ENCODE data around the gene ANK2. TPM values are rescaled to one million over a fixed set of nuclear protein-coding genes. Genes with fewer than 3 reads are reported as not detected.

Gene ANK2
- total RNA-seq, 1 donor from 2014 or later = 4.5 TPM

DNA sequence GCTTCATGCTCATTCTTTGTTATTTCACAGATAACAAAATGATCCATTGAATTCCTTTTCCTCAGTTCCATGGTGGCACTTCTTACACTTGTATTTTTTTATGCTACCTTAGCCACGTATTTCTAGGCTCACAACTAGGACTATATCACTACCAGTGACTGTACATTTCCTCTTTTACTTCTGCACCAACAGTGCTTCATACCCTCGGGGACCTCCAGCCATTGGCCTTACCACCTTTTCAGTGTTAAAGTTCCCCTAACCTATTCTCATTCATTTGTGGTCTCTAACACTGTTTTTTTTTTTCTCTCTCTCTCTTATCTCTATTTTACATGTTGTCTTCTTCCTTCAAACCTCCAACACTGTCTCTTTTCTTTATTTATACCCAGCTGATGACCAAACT, 315.9 kb downstream of the ANK2 start:
- Mint-ChIP-seq H3K27ac (no peak overlapping the region), H3K9me3 (no peaks in the 10 kb centered on the region), H3K4me1 (no peaks in the 10 kb centered on the region), H3K36me3 (ENCODE audit: low read depth) (no peaks in the 10 kb centered on the region), H3K4me3 (no peak overlapping the region), H3K27me3 (no peaks in the 10 kb centered on the region)
- TF ChIP-seq, protein P1, sequence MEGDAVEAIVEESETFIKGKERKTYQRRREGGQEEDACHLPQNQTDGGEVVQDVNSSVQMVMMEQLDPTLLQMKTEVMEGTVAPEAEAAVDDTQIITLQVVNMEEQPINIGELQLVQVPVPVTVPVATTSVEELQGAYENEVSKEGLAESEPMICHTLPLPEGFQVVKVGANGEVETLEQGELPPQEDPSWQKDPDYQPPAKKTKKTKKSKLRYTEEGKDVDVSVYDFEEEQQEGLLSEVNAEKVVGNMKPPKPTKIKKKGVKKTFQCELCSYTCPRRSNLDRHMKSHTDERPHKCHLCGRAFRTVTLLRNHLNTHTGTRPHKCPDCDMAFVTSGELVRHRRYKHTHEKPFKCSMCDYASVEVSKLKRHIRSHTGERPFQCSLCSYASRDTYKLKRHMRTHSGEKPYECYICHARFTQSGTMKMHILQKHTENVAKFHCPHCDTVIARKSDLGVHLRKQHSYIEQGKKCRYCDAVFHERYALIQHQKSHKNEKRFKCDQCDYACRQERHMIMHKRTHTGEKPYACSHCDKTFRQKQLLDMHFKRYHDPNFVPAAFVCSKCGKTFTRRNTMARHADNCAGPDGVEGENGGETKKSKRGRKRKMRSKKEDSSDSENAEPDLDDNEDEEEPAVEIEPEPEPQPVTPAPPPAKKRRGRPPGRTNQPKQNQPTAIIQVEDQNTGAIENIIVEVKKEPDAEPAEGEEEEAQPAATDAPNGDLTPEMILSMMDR (IDR thresholded peaks at IDR 0.05) = no peak
- POLR2A ChIA-PET = no interaction called here
- DNase-seq (no peak), ATAC-seq (ENCODE audit: low read depth) (no peak)
- CTCF ChIA-PET = no interaction called here
- intact Hi-C loops (cut with micrococcal nuclease) = no loop called here

DNA sequence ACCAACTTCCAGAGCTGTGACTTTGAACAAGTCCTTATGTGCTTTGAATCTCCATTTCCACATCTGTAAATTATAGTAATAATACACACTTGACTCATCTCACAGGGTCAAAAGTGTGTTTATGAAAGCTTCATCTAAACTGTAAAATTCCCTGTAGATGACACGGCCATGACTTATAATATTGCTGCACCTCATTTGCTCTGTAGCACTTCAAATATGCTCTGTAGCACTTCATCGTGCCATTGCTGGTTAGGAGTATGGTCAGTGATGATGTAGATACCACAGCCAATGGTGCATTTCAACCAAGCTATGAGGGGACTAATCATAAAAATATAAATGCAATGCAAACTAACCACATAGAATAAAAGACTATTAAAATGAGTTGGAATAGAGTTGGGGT, 318.6 kb downstream of the ANK2 start:
- CTCF ChIA-PET = no interaction called here
- ATAC-seq (ENCODE audit: low read depth) (no peak), DNase-seq (no peak)
- Mint-ChIP-seq H3K9me3 (no peaks in the 10 kb centered on the region), H3K4me3 (no peak overlapping the region), H3K4me1 (no peaks in the 10 kb centered on the region), H3K36me3 (ENCODE audit: low read depth) (no peaks in the 10 kb centered on the region), H3K27ac (no peak overlapping the region), H3K27me3 (no peaks in the 10 kb centered on the region)
- POLR2A ChIA-PET = no interaction called here
- TF ChIP-seq, protein P1 (IDR thresholded peaks at IDR 0.05) = no peak
- intact Hi-C loops (cut with micrococcal nuclease) = no loop called here

DNA sequence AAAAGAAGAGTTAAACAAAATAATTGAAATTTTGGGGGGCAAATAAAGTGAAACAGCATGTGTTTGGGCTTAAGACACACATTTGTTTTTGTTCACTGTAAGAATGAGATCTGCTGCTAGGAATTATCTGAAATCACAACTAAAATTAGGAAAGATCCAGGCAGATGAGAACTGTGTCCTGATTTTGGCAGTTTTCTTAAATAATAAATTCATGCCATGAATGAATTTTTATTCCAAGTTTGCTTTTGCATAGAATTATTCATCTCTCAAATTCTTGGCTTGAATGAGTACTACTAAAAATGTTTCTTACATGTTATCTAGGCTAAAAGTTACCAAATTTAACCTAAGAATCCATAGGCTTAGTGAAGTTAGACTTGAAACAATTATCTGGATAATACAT, 321.7 kb downstream of the ANK2 start:
- POLR2A ChIA-PET = no interaction called here
- Mint-ChIP-seq H3K36me3 (ENCODE audit: low read depth) (no peaks in the 10 kb centered on the region), H3K9me3 (no peaks in the 10 kb centered on the region), H3K27ac (no peak overlapping the region), H3K4me1 (no peaks in the 10 kb centered on the region), H3K27me3 (no peaks in the 10 kb centered on the region), H3K4me3 (no peak overlapping the region)
- DNase-seq = no peak
- no peak for ATAC-seq (ENCODE audit: low read depth)
- CTCF ChIA-PET = no interaction called here
- TF ChIP-seq, protein P1 (IDR thresholded peaks at IDR 0.05) = no peak
- intact Hi-C loops (cut with micrococcal nuclease) = no loop called here

DNA sequence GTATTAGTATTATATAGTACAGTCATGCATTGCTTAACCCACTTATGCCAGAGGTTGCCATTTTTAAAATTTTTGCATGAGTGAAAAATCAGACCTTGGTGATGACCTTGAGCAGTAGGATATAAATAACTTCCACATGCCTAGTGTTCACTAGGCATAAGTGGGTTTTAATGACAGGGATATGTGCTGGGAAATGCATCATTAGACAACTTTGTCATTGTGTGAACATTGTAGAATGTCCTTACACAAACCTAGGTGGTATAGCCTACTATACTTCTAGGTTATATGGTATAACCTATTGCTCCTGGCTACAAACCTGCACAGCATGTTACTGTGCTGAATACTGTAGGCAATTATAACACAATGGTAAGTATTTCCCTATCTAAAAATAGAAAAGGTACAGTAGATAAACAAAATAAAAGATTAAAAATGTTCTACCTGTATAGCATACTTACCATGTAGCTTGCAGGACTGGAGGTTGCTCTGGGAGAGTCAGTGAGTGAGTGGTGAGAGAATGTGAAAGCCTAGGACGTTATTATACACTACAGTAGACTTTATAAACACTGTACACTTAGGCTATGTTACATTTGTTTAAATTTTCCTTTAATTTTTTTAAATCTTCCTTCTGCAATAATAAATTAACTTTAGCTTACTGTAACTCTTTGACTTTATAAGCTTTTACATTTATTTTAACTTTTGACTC, 326.7 kb downstream of the ANK2 start:
- Mint-ChIP-seq H3K4me1 (no peaks in the 10 kb centered on the region), H3K27ac (no peak overlapping the region), H3K27me3 (no peaks in the 10 kb centered on the region), H3K4me3 (no peak overlapping the region), H3K36me3 (ENCODE audit: low read depth) (no peaks in the 10 kb centered on the region), H3K9me3 (no peaks in the 10 kb centered on the region)
- no peak for DNase-seq
- POLR2A ChIA-PET = no interaction called here
- ATAC-seq (ENCODE audit: low read depth) = no peak
- TF ChIP-seq, protein P1 (IDR thresholded peaks at IDR 0.05) = no peak
- intact Hi-C loops (cut with micrococcal nuclease) = no loop called here
- CTCF ChIA-PET = no interaction called here

DNA sequence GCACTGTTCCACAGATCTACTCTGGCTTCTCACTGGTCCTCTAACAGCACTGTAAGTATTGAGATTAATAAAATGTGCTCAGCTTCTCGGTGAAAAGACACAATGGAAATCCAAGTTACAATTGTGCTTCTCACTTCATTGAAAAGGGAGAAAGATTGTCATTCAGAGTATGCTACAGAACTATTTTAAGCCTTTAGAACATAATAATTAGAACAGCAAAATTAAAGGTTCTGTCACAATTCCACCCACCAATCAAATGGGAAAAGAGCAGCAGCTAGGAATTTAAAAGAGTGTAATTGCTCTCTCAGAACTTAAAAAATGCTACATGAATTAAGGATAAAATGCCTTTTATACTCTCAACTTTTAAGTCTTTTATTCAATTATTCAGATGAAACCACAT, 329.4 kb downstream of the ANK2 start:
- no peaks in the 10 kb centered on the region for H3K36me3 Mint-ChIP-seq (ENCODE audit: low read depth)
- intact Hi-C loops (cut with micrococcal nuclease) = no loop called here
- DNase-seq = no peak
- ChIA-PET CTCF (no interaction called here), POLR2A (no interaction called here)
- H3K4me3 Mint-ChIP-seq = no peak overlapping the region
- no peaks in the 10 kb centered on the region for H3K9me3 Mint-ChIP-seq
- H3K27ac Mint-ChIP-seq = no peak overlapping the region
- ATAC-seq (ENCODE audit: low read depth) = no peak
- TF ChIP-seq, protein P1 (IDR thresholded peaks at IDR 0.05) = no peak
- no peaks in the 10 kb centered on the region for H3K27me3 Mint-ChIP-seq
- no peaks in the 10 kb centered on the region for H3K4me1 Mint-ChIP-seq
